ENCODE measurements around the gene TSNAX.
"Not testable (repeated sequence)": the region's sequence is repeated elsewhere in the genome, so short reads cannot be mapped to it uniquely, and the experiment has no call there.

TSNAX gene

DNA sequence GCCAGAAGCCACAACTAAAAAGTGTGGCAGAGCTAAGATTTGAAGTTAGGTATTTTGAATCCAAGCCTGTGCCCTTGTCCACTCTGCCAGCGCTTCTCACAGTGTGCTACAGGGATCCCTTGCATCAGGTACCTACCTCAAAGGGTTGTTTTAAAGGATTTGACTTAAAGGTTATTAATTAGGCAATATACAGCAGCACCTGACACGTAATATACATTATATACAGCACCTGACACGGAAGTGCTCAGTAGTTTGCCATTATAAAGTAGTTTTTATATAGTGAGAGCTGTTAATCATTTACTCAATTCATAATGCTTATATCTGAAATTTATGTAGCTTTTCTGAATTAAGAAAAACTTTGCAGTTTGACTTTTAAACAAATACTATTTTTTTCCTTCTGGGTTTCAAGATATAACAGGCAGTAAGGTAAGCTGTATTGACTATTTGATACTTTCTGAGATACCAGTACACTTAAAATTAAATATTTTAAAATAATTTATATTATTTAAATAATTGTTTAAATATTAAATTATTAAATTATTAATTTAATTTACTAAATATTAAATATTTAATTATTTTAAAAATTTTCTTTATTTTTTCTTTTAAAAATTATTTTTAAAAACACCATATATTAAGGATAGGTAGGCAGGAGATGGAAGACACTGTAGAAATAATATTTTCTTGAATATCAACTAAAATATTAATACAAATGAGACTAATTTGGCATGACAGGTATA, 33.3 kb downstream of the TSNAX start:
- H3K27me3 ChIP-seq (ENCODE audit: control insufficient read depth in 1 of 2, insufficient read depth in 2 of 2, low read length in 2 of 2): no peaks in the 10 kb centered on the region
- H3K36me3 ChIP-seq (ENCODE audit: control insufficient read depth in 2 of 2, insufficient read depth in 2 of 2, low read length in 2 of 2): peaks cover 2 to 8% of the 10 kb centered on the region in 2 donors
- no peak overlapping the region for H3K27ac ChIP-seq (ENCODE audit: low read length)
- H3K4me3 ChIP-seq (ENCODE audit: low read length in 2 of 2): no peak overlapping the region
- H3K4me1 ChIP-seq (ENCODE audit: control insufficient read depth, insufficient read depth, low read length): no peaks in the 10 kb centered on the region
- H3K9ac ChIP-seq (ENCODE audit: low read length in 2 of 2): no peak overlapping the region
- no peaks in the 10 kb centered on the region for H3K9me3 ChIP-seq (ENCODE audit: control insufficient read depth in 2 of 2, low read length in 2 of 2)

DNA sequence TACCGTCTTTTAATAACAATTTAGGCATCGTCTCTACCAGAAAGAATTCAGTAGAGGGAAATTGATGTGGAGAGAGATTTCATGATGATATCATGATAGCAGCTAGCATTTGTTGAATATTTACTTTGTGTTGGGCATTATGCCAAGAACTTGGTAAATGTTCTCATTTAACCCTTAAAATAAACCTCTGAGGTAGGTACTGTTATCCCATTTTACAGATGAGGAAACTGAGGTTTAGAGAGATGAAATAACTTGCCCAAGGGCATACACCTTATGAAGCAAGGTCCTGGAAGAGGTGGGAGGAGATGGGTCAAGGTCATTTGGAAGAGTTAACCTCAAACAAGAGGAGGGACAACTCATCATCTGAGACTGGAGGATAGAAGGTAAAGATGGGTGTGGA, 34.8 kb downstream of the TSNAX start:
- peaks cover 2 to 11% of the 10 kb centered on the region in 2 donors for H3K36me3 ChIP-seq (ENCODE audit: control insufficient read depth in 2 of 2, insufficient read depth in 2 of 2, low read length in 2 of 2)

DNA sequence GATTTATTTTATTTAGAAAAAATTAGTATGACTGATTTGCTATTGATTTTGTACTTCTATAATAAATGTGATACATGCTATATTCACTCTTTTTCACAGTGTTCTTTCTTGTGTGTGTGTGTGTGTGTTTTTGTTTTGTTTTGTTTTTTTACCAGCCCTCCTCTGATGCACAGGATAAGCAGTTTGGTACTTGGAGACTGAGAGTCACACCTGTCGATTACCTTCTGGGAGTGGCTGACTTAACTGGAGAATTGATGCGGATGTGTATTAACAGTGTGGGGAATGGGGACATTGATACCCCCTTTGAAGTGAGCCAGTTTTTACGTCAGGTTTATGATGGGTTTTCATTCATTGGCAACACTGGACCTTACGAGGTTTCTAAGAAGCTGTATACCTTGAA, 35.9 kb downstream of the TSNAX start:
- Histone ChIP-seq H3K27me3 (ENCODE audit: control insufficient read depth in 1 of 2, insufficient read depth in 2 of 2, low read length in 2 of 2) (no peaks in the 10 kb centered on the region), H3K36me3 (ENCODE audit: control insufficient read depth in 2 of 2, insufficient read depth in 2 of 2, low read length in 2 of 2) (peaks cover 2 to 11% of the 10 kb centered on the region in 2 donors), H3K4me1 (ENCODE audit: control insufficient read depth, insufficient read depth, low read length) (no peaks in the 10 kb centered on the region), H3K9me3 (ENCODE audit: control insufficient read depth in 2 of 2, low read length in 2 of 2) (no peaks in the 10 kb centered on the region), H3K9ac (ENCODE audit: low read length in 2 of 2) (no peak overlapping the region), H3K27ac (ENCODE audit: low read length) (no peak overlapping the region), H3K4me3 (ENCODE audit: low read length in 2 of 2) (no peak overlapping the region)

More for the DNA sequence above, 34.8 kb downstream of the TSNAX start:
- Histone ChIP-seq H3K27me3 (ENCODE audit: control insufficient read depth in 1 of 2, insufficient read depth in 2 of 2, low read length in 2 of 2) (no peaks in the 10 kb centered on the region), H3K4me3 (ENCODE audit: low read length in 2 of 2) (no peak overlapping the region), H3K9me3 (ENCODE audit: control insufficient read depth in 2 of 2, low read length in 2 of 2) (no peaks in the 10 kb centered on the region), H3K4me1 (ENCODE audit: control insufficient read depth, insufficient read depth, low read length) (no peaks in the 10 kb centered on the region), H3K9ac (ENCODE audit: low read length in 2 of 2) (no peak overlapping the region), H3K27ac (ENCODE audit: low read length) (no peak overlapping the region)

DNA sequence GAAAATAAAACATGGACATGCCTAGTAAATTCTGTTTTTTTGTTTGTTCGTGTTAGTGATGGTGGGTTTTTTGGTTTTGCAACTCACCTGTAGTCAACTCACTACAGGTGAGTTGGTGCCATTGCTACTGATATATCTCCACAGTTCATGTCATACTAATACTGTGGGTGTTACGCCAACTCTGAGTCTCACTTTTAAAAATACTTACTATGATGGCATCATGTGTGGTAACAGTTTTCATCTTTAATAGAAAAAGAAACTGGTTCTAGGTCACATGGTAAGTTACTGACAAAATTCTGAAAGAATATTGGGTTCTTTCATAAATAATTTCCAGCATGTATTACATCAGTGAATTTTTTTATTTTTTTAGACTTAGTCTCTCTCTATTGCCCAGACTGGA, 38.0 kb downstream of the TSNAX start:
- Histone ChIP-seq H3K36me3 (ENCODE audit: control insufficient read depth in 2 of 2, insufficient read depth in 2 of 2, low read length in 2 of 2) (peaks cover 2 to 9% of the 10 kb centered on the region in 2 donors), H3K27me3 (ENCODE audit: control insufficient read depth in 1 of 2, insufficient read depth in 2 of 2, low read length in 2 of 2) (no peaks in the 10 kb centered on the region), H3K4me1 (ENCODE audit: control insufficient read depth, insufficient read depth, low read length) (no peaks in the 10 kb centered on the region), H3K9ac (ENCODE audit: low read length in 2 of 2) (no peak overlapping the region), H3K27ac (ENCODE audit: low read length) (no peak overlapping the region), H3K4me3 (ENCODE audit: low read length in 2 of 2) (no peak overlapping the region), H3K9me3 (ENCODE audit: control insufficient read depth in 2 of 2, low read length in 2 of 2) (no peaks in the 10 kb centered on the region)

DNA sequence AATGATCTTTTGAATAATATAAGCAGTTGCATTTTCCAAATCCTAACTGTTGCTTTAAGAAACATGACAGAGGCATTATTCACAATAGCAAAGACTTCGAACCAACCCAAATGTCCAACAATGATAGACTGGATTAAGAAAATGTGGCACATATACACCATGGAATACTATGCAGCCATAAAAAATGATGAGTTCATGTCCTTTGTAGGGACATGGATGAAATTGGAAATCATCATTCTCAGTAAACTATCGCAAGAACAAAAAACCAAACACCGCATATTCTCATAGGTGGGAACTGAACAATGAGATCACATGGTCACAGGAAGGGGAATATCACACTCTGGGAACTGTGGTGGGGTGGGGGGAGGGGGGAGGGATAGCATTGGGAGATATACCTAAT, 41.8 kb downstream of the TSNAX start:
- H3K4me1 ChIP-seq (ENCODE audit: control insufficient read depth, insufficient read depth, low read length); H3K9me3 ChIP-seq (ENCODE audit: control insufficient read depth in 2 of 2, low read length in 2 of 2); H3K27ac ChIP-seq (ENCODE audit: low read length); H3K9ac ChIP-seq (ENCODE audit: low read length in 2 of 2); H3K27me3 ChIP-seq (ENCODE audit: control insufficient read depth in 1 of 2, insufficient read depth in 2 of 2, low read length in 2 of 2); H3K36me3 ChIP-seq (ENCODE audit: control insufficient read depth in 2 of 2, insufficient read depth in 2 of 2, low read length in 2 of 2); H3K4me3 ChIP-seq (ENCODE audit: low read length in 2 of 2): not testable (repeated sequence)

DNA sequence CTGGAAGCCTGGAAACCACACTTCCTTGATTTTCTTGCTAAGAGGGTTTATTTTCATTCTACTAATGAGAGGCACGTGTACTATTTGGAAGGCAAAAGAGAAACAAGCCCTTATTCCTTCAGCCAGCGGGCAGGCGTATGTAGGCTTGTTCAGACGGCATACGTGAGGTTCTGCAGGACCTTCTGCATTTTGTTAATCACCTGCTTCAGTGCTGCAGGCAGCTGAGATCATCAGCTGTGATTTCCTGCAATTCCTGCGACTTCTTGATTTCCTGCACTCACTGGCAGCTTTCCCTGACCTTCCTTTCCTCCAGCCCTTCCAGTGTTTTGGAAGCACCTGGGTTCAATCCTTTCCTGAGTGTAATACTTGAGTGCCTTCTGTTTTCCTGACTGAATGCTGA, 43.4 kb downstream of the TSNAX start:
- H3K4me1 ChIP-seq (ENCODE audit: control insufficient read depth, insufficient read depth, low read length): no peaks in the 10 kb centered on the region
- H3K36me3 ChIP-seq (ENCODE audit: control insufficient read depth in 2 of 2, insufficient read depth in 2 of 2, low read length in 2 of 2): peaks cover 0 to 3% of the 10 kb centered on the region in 2 donors
- no peak overlapping the region for H3K27ac ChIP-seq (ENCODE audit: low read length)
- no peak overlapping the region for H3K9ac ChIP-seq (ENCODE audit: low read length in 2 of 2)
- no peak overlapping the region for H3K4me3 ChIP-seq (ENCODE audit: low read length in 2 of 2)
- no peaks in the 10 kb centered on the region for H3K9me3 ChIP-seq (ENCODE audit: control insufficient read depth in 2 of 2, low read length in 2 of 2)
- no peaks in the 10 kb centered on the region for H3K27me3 ChIP-seq (ENCODE audit: control insufficient read depth in 1 of 2, insufficient read depth in 2 of 2, low read length in 2 of 2)

DNA sequence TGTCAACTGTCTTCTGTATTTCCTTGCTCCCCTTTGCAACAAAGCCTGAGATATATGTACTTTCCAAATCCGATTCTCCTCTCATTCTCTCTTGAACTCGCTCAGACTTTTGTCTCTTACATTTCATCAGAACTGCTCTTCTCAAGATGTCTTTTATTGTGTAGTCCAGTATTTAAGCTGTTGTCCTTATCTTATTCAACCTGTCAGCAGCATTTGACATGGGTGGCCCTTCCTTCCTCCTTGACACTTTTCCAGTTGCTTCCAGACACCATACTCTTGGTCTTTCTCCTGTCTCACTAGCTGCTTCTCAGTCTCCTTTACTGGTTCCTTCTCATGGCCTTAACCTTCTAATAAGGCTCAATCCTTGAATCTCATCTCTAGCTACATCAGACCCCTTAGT, 47.0 kb downstream of the TSNAX start:
- Histone ChIP-seq H3K27ac (ENCODE audit: low read length) (no peak overlapping the region), H3K4me1 (ENCODE audit: control insufficient read depth, insufficient read depth, low read length) (no peaks in the 10 kb centered on the region), H3K9me3 (ENCODE audit: control insufficient read depth in 2 of 2, low read length in 2 of 2) (no peaks in the 10 kb centered on the region), H3K27me3 (ENCODE audit: control insufficient read depth in 1 of 2, insufficient read depth in 2 of 2, low read length in 2 of 2) (no peaks in the 10 kb centered on the region), H3K4me3 (ENCODE audit: low read length in 2 of 2) (no peak overlapping the region), H3K9ac (ENCODE audit: low read length in 2 of 2) (no peak overlapping the region), H3K36me3 (ENCODE audit: control insufficient read depth in 2 of 2, insufficient read depth in 2 of 2, low read length in 2 of 2) (no peaks in the 10 kb centered on the region)

DNA sequence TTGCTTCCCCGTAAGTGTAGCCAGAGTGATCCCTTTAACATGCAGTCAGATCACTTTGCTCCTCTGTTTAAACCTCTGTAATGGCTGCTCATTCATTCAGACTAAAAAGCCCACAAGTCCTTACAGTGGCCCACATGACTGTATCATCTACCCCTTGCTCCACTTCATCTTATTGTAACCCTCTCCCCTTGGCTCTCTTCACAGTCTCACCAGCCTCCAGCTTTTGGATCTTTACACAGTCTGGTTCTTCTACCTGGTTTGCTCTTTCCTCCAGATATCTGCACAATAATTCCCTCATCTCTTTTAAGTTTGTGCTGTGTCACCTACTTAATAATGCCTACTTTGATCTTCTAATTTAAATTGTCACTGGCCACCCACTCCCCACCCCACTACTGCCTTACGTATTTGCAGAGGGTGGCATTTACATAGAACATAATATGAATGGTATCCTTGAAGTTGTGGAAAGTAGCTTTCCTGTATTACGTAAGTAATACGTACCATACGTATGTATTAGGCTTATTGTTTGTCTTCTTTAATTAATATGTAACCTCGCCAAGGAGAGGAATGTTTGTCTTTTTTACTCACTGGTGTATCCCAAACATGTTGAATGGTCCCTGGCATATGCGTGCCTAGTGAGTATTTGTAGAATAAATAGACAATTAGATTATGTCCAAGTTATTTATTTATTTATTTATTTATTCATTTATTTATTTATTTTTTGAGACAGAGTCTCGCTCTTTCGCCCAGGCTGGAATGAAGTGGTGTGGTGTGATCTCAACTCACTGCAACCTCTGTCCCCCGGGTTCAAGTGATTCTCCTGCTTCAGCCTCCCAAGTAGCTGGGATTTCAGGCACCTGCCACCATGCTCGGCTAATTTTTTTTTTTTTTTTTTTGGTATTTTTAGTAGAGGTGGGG, 48.6 kb downstream of the TSNAX start:
- no peak overlapping the region for H3K9ac ChIP-seq (ENCODE audit: low read length in 2 of 2)
- no peaks in the 10 kb centered on the region for H3K4me1 ChIP-seq (ENCODE audit: control insufficient read depth, insufficient read depth, low read length)
- H3K9me3 ChIP-seq (ENCODE audit: control insufficient read depth in 2 of 2, low read length in 2 of 2): no peaks in the 10 kb centered on the region
- no peak overlapping the region for H3K27ac ChIP-seq (ENCODE audit: low read length)
- no peaks in the 10 kb centered on the region for H3K36me3 ChIP-seq (ENCODE audit: control insufficient read depth in 2 of 2, insufficient read depth in 2 of 2, low read length in 2 of 2)
- no peaks in the 10 kb centered on the region for H3K27me3 ChIP-seq (ENCODE audit: control insufficient read depth in 1 of 2, insufficient read depth in 2 of 2, low read length in 2 of 2)
- no peak overlapping the region for H3K4me3 ChIP-seq (ENCODE audit: low read length in 2 of 2)

DNA sequence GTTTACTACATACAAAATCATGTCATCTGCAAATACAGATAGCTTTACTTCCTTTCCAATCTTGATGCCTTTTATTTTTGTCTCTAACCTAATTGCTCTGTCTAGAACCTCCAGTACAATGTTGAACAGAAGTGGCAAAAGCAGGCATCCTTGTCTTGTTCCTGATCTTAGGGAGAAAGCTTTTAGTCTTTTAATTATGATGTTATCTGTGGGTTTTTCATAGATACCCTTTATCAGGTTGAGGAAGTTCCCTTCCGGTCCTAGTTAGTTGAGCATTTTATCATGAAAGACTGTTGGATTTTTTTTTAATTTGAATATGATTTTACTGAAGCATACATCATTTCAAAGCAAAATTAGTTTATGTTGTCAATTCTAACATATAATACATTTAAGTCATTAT, 52.4 kb downstream of the TSNAX start:
- no peak overlapping the region for H3K9ac ChIP-seq (ENCODE audit: low read length in 2 of 2)
- no peak overlapping the region for H3K4me3 ChIP-seq (ENCODE audit: low read length in 2 of 2)
- no peaks in the 10 kb centered on the region for H3K27me3 ChIP-seq (ENCODE audit: control insufficient read depth in 1 of 2, insufficient read depth in 2 of 2, low read length in 2 of 2)
- H3K36me3 ChIP-seq (ENCODE audit: control insufficient read depth in 2 of 2, insufficient read depth in 2 of 2, low read length in 2 of 2): no peaks in the 10 kb centered on the region
- no peak overlapping the region for H3K27ac ChIP-seq (ENCODE audit: low read length)
- no peaks in the 10 kb centered on the region for H3K9me3 ChIP-seq (ENCODE audit: control insufficient read depth in 2 of 2, low read length in 2 of 2)
- no peaks in the 10 kb centered on the region for H3K4me1 ChIP-seq (ENCODE audit: control insufficient read depth, insufficient read depth, low read length)

DNA sequence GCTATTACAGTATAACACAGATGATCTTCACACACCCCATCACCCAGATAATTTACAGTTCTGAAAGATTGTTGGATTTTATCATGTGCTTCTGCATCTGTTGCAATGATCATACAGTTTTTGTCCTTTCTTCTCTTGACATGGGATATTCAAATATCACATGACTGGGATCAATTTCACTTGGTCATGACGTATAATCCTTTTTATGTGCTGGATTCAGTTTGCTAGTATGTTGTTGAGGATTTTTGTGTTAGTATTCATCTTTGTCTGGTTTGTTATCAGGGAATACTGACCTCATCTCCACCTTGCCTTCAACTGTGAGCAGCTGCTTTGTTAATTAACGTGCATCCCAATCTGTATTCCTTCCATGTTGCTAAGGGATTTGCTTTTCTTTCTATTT, 53.4 kb downstream of the TSNAX start:
- no peaks in the 10 kb centered on the region for H3K27me3 ChIP-seq (ENCODE audit: control insufficient read depth in 1 of 2, insufficient read depth in 2 of 2, low read length in 2 of 2)

DNA sequence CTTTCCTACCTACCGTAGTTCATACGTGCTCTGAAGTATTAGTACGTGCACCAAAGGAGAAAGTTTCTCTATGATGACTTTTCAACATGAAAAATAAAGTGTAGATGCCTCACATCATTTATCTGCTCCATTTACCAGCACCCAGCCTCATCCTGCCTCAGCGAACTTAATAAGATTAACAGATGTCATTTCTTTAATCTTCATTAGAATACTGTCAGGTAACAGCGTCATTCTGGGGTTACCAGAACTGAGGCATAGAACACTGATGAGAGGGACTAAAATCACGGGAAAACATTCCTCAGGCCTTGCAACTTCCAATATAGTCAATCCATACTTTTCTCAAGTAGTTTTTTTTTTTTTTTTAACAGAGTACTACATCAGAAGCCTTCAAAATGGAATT, 54.9 kb downstream of the TSNAX start:
- no peaks in the 10 kb centered on the region for H3K27me3 ChIP-seq (ENCODE audit: control insufficient read depth in 1 of 2, insufficient read depth in 2 of 2, low read length in 2 of 2)
- H3K27ac ChIP-seq (ENCODE audit: low read length): no peak overlapping the region
- H3K9me3 ChIP-seq (ENCODE audit: control insufficient read depth in 2 of 2, low read length in 2 of 2): no peaks in the 10 kb centered on the region
- H3K9ac ChIP-seq (ENCODE audit: low read length in 2 of 2): no peak overlapping the region
- H3K4me3 ChIP-seq (ENCODE audit: low read length in 2 of 2): no peak overlapping the region
- no peaks in the 10 kb centered on the region for H3K36me3 ChIP-seq (ENCODE audit: control insufficient read depth in 2 of 2, insufficient read depth in 2 of 2, low read length in 2 of 2)
- no peaks in the 10 kb centered on the region for H3K4me1 ChIP-seq (ENCODE audit: control insufficient read depth, insufficient read depth, low read length)

More for the DNA sequence above, 53.4 kb downstream of the TSNAX start:
- H3K9me3 ChIP-seq (ENCODE audit: control insufficient read depth in 2 of 2, low read length in 2 of 2): no peaks in the 10 kb centered on the region
- H3K27ac ChIP-seq (ENCODE audit: low read length): no peak overlapping the region
- no peak overlapping the region for H3K9ac ChIP-seq (ENCODE audit: low read length in 2 of 2)
- H3K4me1 ChIP-seq (ENCODE audit: control insufficient read depth, insufficient read depth, low read length): no peaks in the 10 kb centered on the region
- no peak overlapping the region for H3K4me3 ChIP-seq (ENCODE audit: low read length in 2 of 2)
- no peaks in the 10 kb centered on the region for H3K36me3 ChIP-seq (ENCODE audit: control insufficient read depth in 2 of 2, insufficient read depth in 2 of 2, low read length in 2 of 2)
